ENCODE measurements around the gene CPED1.
"Not testable (repeated sequence)": the region's sequence is repeated elsewhere in the genome, so short reads cannot be mapped to it uniquely, and the experiment has no call there.

Gene CPED1

GRCh38 chr7:121202834-121203233 is 214.3 kb downstream of the CPED1 start:
- Histone ChIP-seq H3K9me3 (ENCODE audit: control insufficient read depth in 2 of 2, low read length in 2 of 2) (no peaks in the 10 kb centered on the region), H3K4me1 (ENCODE audit: control insufficient read depth in 2 of 2, insufficient read depth in 2 of 2, low read length in 2 of 2) (no peaks in the 10 kb centered on the region), H3K36me3 (ENCODE audit: control insufficient read depth in 2 of 2, insufficient read depth in 2 of 2, low read length in 2 of 2) (no peaks in the 10 kb centered on the region), H3K4me3 (ENCODE audit: low read length in 2 of 2) (no peak overlapping the region), H3K9ac (ENCODE audit: low read depth in 1 of 2, low read length in 2 of 2) (no peak overlapping the region), H3K27me3 (ENCODE audit: control insufficient read depth in 2 of 2, insufficient read depth in 2 of 2, low read length in 2 of 2) (no peaks in the 10 kb centered on the region), H3K27ac (ENCODE audit: low read depth in 2 of 2, low read length in 2 of 2) (no peak overlapping the region)

GRCh38 chr7:121204537-121204936 is 216.0 kb downstream of the CPED1 start:
- no peak overlapping the region for H3K4me3 ChIP-seq (ENCODE audit: low read length in 2 of 2)
- H3K4me1 ChIP-seq (ENCODE audit: control insufficient read depth in 2 of 2, insufficient read depth in 2 of 2, low read length in 2 of 2), result no peaks in the 10 kb centered on the region
- no peaks in the 10 kb centered on the region for H3K27me3 ChIP-seq (ENCODE audit: control insufficient read depth in 2 of 2, insufficient read depth in 2 of 2, low read length in 2 of 2)
- H3K9me3 ChIP-seq (ENCODE audit: control insufficient read depth in 2 of 2, low read length in 2 of 2), result no peaks in the 10 kb centered on the region
- no peak overlapping the region for H3K9ac ChIP-seq (ENCODE audit: low read depth in 1 of 2, low read length in 2 of 2)
- no peaks in the 10 kb centered on the region for H3K36me3 ChIP-seq (ENCODE audit: control insufficient read depth in 2 of 2, insufficient read depth in 2 of 2, low read length in 2 of 2)
- no peak overlapping the region for H3K27ac ChIP-seq (ENCODE audit: low read depth in 2 of 2, low read length in 2 of 2)

- no peak overlapping the region for H3K4me3 ChIP-seq (ENCODE audit: low read length in 2 of 2)
- no peak overlapping the region for H3K27ac ChIP-seq (ENCODE audit: low read depth in 2 of 2, low read length in 2 of 2)
- no peaks in the 10 kb centered on the region for H3K36me3 ChIP-seq (ENCODE audit: control insufficient read depth in 2 of 2, insufficient read depth in 2 of 2, low read length in 2 of 2)
- no peaks in the 10 kb centered on the region for H3K27me3 ChIP-seq (ENCODE audit: control insufficient read depth in 2 of 2, insufficient read depth in 2 of 2, low read length in 2 of 2)
- H3K9ac ChIP-seq (ENCODE audit: low read depth in 1 of 2, low read length in 2 of 2), result no peak overlapping the region
- no peaks in the 10 kb centered on the region for H3K9me3 ChIP-seq (ENCODE audit: control insufficient read depth in 2 of 2, low read length in 2 of 2)
- H3K4me1 ChIP-seq (ENCODE audit: control insufficient read depth in 2 of 2, insufficient read depth in 2 of 2, low read length in 2 of 2), result no peaks in the 10 kb centered on the region
These were observed 217.3 kb downstream of the CPED1 start for GRCh38 chr7:121205777-121206176.

- no peaks in the 10 kb centered on the region for H3K36me3 ChIP-seq (ENCODE audit: control insufficient read depth in 2 of 2, insufficient read depth in 2 of 2, low read length in 2 of 2)
- no peaks in the 10 kb centered on the region for H3K9me3 ChIP-seq (ENCODE audit: control insufficient read depth in 2 of 2, low read length in 2 of 2)
- no peak overlapping the region for H3K27ac ChIP-seq (ENCODE audit: low read depth in 2 of 2, low read length in 2 of 2)
- no peaks in the 10 kb centered on the region for H3K4me1 ChIP-seq (ENCODE audit: control insufficient read depth in 2 of 2, insufficient read depth in 2 of 2, low read length in 2 of 2)
- no peaks in the 10 kb centered on the region for H3K27me3 ChIP-seq (ENCODE audit: control insufficient read depth in 2 of 2, insufficient read depth in 2 of 2, low read length in 2 of 2)
- H3K9ac ChIP-seq (ENCODE audit: low read depth in 1 of 2, low read length in 2 of 2), result no peak overlapping the region
- no peak overlapping the region for H3K4me3 ChIP-seq (ENCODE audit: low read length in 2 of 2)
These were observed 222.7 kb downstream of the CPED1 start for GRCh38 chr7:121211253-121211652.

DNA sequence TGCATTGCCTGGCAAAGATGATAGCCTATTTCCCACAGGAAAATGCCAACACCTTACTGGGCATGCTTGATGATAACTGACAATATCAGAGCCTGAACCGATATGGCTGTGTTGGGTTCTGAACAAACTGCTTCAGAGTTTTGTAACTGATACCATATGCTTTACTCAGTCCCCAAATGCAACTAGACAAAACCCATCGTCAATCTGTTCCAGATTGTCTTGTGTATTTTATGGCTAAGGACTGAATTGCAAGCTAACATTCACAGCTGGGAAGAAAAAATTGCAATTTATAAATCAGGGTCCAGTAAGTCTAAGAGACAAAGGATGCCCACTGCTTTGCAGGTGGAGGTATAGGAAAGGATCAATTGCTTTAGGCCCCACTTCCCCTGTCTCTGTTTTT is 223.5 kb downstream of the CPED1 start:
- Histone ChIP-seq H3K9me3 (ENCODE audit: control insufficient read depth in 2 of 2, low read length in 2 of 2) (no peaks in the 10 kb centered on the region), H3K27me3 (ENCODE audit: control insufficient read depth in 2 of 2, insufficient read depth in 2 of 2, low read length in 2 of 2) (no peaks in the 10 kb centered on the region), H3K36me3 (ENCODE audit: control insufficient read depth in 2 of 2, insufficient read depth in 2 of 2, low read length in 2 of 2) (no peaks in the 10 kb centered on the region), H3K27ac (ENCODE audit: low read depth in 2 of 2, low read length in 2 of 2) (no peak overlapping the region), H3K9ac (ENCODE audit: low read depth in 1 of 2, low read length in 2 of 2) (no peak overlapping the region), H3K4me3 (ENCODE audit: low read length in 2 of 2) (no peak overlapping the region), H3K4me1 (ENCODE audit: control insufficient read depth in 2 of 2, insufficient read depth in 2 of 2, low read length in 2 of 2) (no peaks in the 10 kb centered on the region)

DNA sequence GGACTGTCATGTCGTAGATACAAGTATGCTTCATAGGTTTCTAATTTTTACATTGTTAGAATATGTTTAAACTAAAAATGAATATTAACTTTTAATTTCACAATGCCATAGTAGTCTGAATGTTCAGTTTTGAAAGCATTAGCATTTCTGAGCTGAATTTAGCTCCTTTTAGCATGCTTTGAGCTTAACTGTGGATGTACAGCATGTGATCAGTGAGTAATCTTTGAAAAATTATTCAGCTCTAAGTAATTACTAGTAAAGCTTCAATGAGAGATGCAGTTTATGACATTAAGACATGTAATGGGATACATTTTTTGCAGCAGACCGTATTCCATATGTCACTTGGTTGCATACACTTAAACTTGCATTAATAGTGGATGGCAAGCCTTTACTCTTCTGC is 226.1 kb downstream of the CPED1 start:
- Histone ChIP-seq H3K4me3 (ENCODE audit: low read length in 2 of 2) (no peak overlapping the region), H3K27me3 (ENCODE audit: control insufficient read depth in 2 of 2, insufficient read depth in 2 of 2, low read length in 2 of 2) (no peaks in the 10 kb centered on the region), H3K9me3 (ENCODE audit: control insufficient read depth in 2 of 2, low read length in 2 of 2) (no peaks in the 10 kb centered on the region), H3K27ac (ENCODE audit: low read depth in 2 of 2, low read length in 2 of 2) (no peak overlapping the region), H3K9ac (ENCODE audit: low read depth in 1 of 2, low read length in 2 of 2) (no peak overlapping the region), H3K36me3 (ENCODE audit: control insufficient read depth in 2 of 2, insufficient read depth in 2 of 2, low read length in 2 of 2) (no peaks in the 10 kb centered on the region), H3K4me1 (ENCODE audit: control insufficient read depth in 2 of 2, insufficient read depth in 2 of 2, low read length in 2 of 2) (no peaks in the 10 kb centered on the region)

DNA sequence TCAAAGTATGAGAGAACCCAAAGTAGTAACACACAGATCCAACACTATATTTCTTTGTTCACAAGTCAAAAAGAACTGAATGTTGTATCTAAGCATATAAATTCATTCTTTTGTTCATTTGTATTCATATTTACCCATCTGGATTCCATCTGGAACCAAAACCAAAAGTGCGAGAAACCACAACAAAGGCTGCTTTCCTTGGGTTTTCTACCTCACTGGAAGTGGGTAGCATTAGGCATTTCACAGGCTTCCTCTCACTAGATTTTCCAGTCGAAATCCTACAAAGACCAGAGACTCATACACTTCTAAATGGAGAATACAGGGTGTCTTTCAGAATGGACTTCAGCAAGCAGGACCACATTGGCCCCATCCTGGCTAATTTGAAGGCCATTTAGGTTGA is 230.5 kb downstream of the CPED1 start:
- Histone ChIP-seq H3K27me3 (ENCODE audit: control insufficient read depth in 2 of 2, insufficient read depth in 2 of 2, low read length in 2 of 2) (no peaks in the 10 kb centered on the region), H3K36me3 (ENCODE audit: control insufficient read depth in 2 of 2, insufficient read depth in 2 of 2, low read length in 2 of 2) (no peaks in the 10 kb centered on the region), H3K4me3 (ENCODE audit: low read length in 2 of 2) (no peak overlapping the region), H3K9ac (ENCODE audit: low read depth in 1 of 2, low read length in 2 of 2) (no peak overlapping the region), H3K4me1 (ENCODE audit: control insufficient read depth in 2 of 2, insufficient read depth in 2 of 2, low read length in 2 of 2) (no peaks in the 10 kb centered on the region), H3K27ac (ENCODE audit: low read depth in 2 of 2, low read length in 2 of 2) (no peak overlapping the region), H3K9me3 (ENCODE audit: control insufficient read depth in 2 of 2, low read length in 2 of 2) (no peaks in the 10 kb centered on the region)

- not testable (repeated sequence) for H3K4me1 ChIP-seq (ENCODE audit: control insufficient read depth in 2 of 2, insufficient read depth in 2 of 2, low read length in 2 of 2); H3K9me3 ChIP-seq (ENCODE audit: control insufficient read depth in 2 of 2, low read length in 2 of 2); H3K36me3 ChIP-seq (ENCODE audit: control insufficient read depth in 2 of 2, insufficient read depth in 2 of 2, low read length in 2 of 2); H3K9ac ChIP-seq (ENCODE audit: low read depth in 1 of 2, low read length in 2 of 2); H3K4me3 ChIP-seq (ENCODE audit: low read length in 2 of 2); H3K27ac ChIP-seq (ENCODE audit: low read depth in 2 of 2, low read length in 2 of 2); H3K27me3 ChIP-seq (ENCODE audit: control insufficient read depth in 2 of 2, insufficient read depth in 2 of 2, low read length in 2 of 2)
These were observed 232.6 kb downstream of the CPED1 start for GRCh38 chr7:121221108-121221507.

- no peaks in the 10 kb centered on the region for H3K4me1 ChIP-seq (ENCODE audit: control insufficient read depth in 2 of 2, insufficient read depth in 2 of 2, low read length in 2 of 2)
- H3K27ac ChIP-seq (ENCODE audit: low read depth in 2 of 2, low read length in 2 of 2), result no peak overlapping the region
- H3K9ac ChIP-seq (ENCODE audit: low read depth in 1 of 2, low read length in 2 of 2), result no peak overlapping the region
- no peaks in the 10 kb centered on the region for H3K27me3 ChIP-seq (ENCODE audit: control insufficient read depth in 2 of 2, insufficient read depth in 2 of 2, low read length in 2 of 2)
- no peak overlapping the region for H3K4me3 ChIP-seq (ENCODE audit: low read length in 2 of 2)
- H3K9me3 ChIP-seq (ENCODE audit: control insufficient read depth in 2 of 2, low read length in 2 of 2), result no peaks in the 10 kb centered on the region
- no peaks in the 10 kb centered on the region for H3K36me3 ChIP-seq (ENCODE audit: control insufficient read depth in 2 of 2, insufficient read depth in 2 of 2, low read length in 2 of 2)
These were observed 240.3 kb downstream of the CPED1 start for GRCh38 chr7:121228779-121229178.

- Histone ChIP-seq H3K27ac (ENCODE audit: low read depth in 2 of 2, low read length in 2 of 2) (no peak overlapping the region), H3K9ac (ENCODE audit: low read depth in 1 of 2, low read length in 2 of 2) (no peak overlapping the region), H3K27me3 (ENCODE audit: control insufficient read depth in 2 of 2, insufficient read depth in 2 of 2, low read length in 2 of 2) (no peaks in the 10 kb centered on the region), H3K9me3 (ENCODE audit: control insufficient read depth in 2 of 2, low read length in 2 of 2) (no peaks in the 10 kb centered on the region), H3K36me3 (ENCODE audit: control insufficient read depth in 2 of 2, insufficient read depth in 2 of 2, low read length in 2 of 2) (no peaks in the 10 kb centered on the region), H3K4me1 (ENCODE audit: control insufficient read depth in 2 of 2, insufficient read depth in 2 of 2, low read length in 2 of 2) (no peaks in the 10 kb centered on the region), H3K4me3 (ENCODE audit: low read length in 2 of 2) (no peak overlapping the region)
These were observed 246.7 kb downstream of the CPED1 start for GRCh38 chr7:121235201-121235600.

- no peak overlapping the region for H3K4me3 ChIP-seq (ENCODE audit: low read length in 2 of 2)
- H3K4me1 ChIP-seq (ENCODE audit: control insufficient read depth in 2 of 2, insufficient read depth in 2 of 2, low read length in 2 of 2), result no peaks in the 10 kb centered on the region
- no peaks in the 10 kb centered on the region for H3K27me3 ChIP-seq (ENCODE audit: control insufficient read depth in 2 of 2, insufficient read depth in 2 of 2, low read length in 2 of 2)
- no peaks in the 10 kb centered on the region for H3K9me3 ChIP-seq (ENCODE audit: control insufficient read depth in 2 of 2, low read length in 2 of 2)
- no peak overlapping the region for H3K9ac ChIP-seq (ENCODE audit: low read depth in 1 of 2, low read length in 2 of 2)
- no peaks in the 10 kb centered on the region for H3K36me3 ChIP-seq (ENCODE audit: control insufficient read depth in 2 of 2, insufficient read depth in 2 of 2, low read length in 2 of 2)
- no peak overlapping the region for H3K27ac ChIP-seq (ENCODE audit: low read depth in 2 of 2, low read length in 2 of 2)
These were observed 249.1 kb downstream of the CPED1 start for GRCh38 chr7:121237601-121238000.
